Activated T-helper 1 cell treated with anti-CD3 and anti-CD28 coated beads, Interleukin-12 subunit alpha, Interleukin-12 subunit beta, Interleukin-2, Interleukin-4 antibody, amounts not matched to agents 30 ng/mL and 10 ng/mL and 1 ng/mL, durations not matched to agents 14 hours and 24 hours and 36 hours (primary cell): ENCODE measurements around the gene MRC2. TPM values are rescaled to one million over a fixed set of nuclear protein-coding genes. Genes with fewer than 3 reads are reported as not detected.

Experiments
- DNase-seq: peaks from one replicate; pipeline ENCODE4 v3.0.0; 2021; ENCODE audit warnings: low spot score
- H3K27ac Mint-ChIP-seq: one replicate; pipeline ENCODE4 v1.8.0; 2021; ENCODE audit warnings: mild to moderate bottlenecking, mixed read lengths
- H3K27me3 Mint-ChIP-seq: one replicate; pipeline ENCODE4 v1.8.0; 2022; ENCODE audit warnings: mild to moderate bottlenecking, moderate library complexity, mixed read lengths; ENCODE audit not compliant: insufficient read depth
- H3K36me3 Mint-ChIP-seq: one replicate; pipeline ENCODE4 v1.8.0; 2021; ENCODE audit warnings: low read depth, mixed read lengths
- H3K4me1 Mint-ChIP-seq: one replicate; pipeline ENCODE4 v1.8.0; 2021; ENCODE audit warnings: low read depth, mixed read lengths
- H3K4me3 Mint-ChIP-seq: one replicate; pipeline ENCODE4 v1.8.0; 2021; ENCODE audit warnings: mild to moderate bottlenecking, moderate library complexity, mixed read lengths
- H3K9me3 Mint-ChIP-seq: one replicate; pipeline ENCODE4 v1.8.0; 2021; ENCODE audit warnings: mixed read lengths
- intact Hi-C: fragments of 100-400 bp; cut with micrococcal nuclease; formaldehyde crosslinking; loops from one replicate; pipeline ENCODE4 v1.15.1; 2024
- total RNA-seq: library from RNA; stranded (reverse); gene quantifications from 2 replicates; pipeline ENCODE4 v1.2.3, GENCODE V29; 2022

The MRC2 gene
- total RNA-seq, 1 donor from 2014 or later = 1.6 TPM

DNA sequence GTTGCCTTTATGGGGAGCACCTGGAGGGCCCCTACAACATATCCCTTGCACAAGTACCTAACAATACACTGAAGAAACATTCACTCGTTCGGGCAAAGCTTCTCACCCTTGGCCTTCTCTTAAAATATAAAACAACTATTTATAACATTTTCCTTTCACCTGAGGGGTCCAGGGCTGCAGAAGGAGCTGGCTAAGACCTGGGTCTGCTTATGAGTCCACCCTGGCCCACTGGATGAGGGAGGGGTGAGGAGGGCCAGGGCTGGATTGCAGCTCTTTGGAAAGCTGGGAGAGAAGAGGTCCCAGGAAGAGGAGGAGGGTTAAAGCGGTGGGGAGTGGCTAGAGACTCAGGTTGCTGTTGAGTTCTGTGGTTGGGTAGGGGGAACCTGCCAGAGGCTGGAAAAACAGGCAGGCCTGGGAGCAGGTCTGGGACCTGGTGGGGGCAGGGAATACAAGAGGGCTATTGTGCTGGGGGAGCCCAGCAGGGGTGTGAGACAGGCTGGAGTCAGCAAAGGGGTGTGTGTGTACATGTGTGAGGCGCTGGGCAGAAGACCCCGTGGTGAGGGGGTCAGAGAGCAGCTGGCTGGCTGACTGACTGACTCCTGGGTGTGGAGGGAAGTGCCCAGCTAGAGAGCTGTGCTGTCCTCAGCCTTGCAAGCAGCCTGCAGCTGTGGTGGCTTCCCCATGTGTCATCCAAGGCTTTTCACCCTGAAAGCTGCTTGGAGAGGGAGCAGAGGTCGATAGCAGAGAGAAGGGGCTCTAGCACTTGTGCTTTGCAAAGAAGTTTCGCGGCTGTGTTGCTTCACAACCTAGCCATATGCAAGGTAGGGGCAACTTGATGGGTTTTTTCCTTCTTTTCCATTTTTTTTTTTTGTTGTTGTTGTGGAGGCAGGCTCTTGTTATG is 10.2 kb upstream of the MRC2 start:
- no peaks in the 10 kb centered on the region for H3K9me3 Mint-ChIP-seq
- H3K27me3 Mint-ChIP-seq = no peaks in the 10 kb centered on the region
- H3K4me1 Mint-ChIP-seq = no peaks in the 10 kb centered on the region
- peaks cover 15% of the 10 kb centered on the region for H3K36me3 Mint-ChIP-seq
- DNase-seq = no peak
- intact Hi-C loops = no loop called here
- no peak overlapping the region for H3K4me3 Mint-ChIP-seq
- H3K27ac Mint-ChIP-seq = no peak overlapping the region

DNA sequence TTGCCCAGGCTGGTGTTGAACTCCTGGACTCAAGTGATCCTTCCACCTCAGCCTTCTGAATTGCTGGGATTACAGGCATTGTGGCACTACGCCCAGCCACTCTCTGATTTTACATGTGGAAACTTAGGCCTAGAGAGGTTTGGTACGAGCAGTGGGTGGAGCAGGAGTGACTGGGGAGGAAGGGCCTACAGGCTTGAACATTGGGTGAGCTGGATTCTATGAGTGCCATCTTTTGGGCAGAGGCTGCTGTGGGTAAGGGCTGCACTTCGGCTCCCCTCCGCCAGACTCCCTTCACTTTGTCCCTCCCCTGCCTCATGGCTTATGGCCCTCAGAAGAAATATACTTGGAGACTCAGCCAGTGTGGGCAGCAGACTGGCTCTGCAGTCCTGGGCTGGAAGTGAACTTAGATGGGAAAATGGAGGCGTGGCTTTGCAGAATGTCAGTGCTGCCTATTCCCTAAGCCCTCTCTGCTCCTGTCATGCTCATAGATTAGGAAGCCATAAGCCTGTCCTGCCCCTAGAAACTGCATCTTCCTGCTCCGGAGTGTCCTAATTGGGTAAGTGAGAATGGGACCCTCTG is 9.5 kb upstream of the MRC2 start:
- H3K4me1 Mint-ChIP-seq = no peaks in the 10 kb centered on the region
- intact Hi-C loops = no loop called here
- H3K4me3 Mint-ChIP-seq = no peak overlapping the region
- H3K27me3 Mint-ChIP-seq = no peaks in the 10 kb centered on the region
- peaks cover 16% of the 10 kb centered on the region for H3K36me3 Mint-ChIP-seq
- no peak for DNase-seq
- no peaks in the 10 kb centered on the region for H3K9me3 Mint-ChIP-seq
- no peak overlapping the region for H3K27ac Mint-ChIP-seq

DNA sequence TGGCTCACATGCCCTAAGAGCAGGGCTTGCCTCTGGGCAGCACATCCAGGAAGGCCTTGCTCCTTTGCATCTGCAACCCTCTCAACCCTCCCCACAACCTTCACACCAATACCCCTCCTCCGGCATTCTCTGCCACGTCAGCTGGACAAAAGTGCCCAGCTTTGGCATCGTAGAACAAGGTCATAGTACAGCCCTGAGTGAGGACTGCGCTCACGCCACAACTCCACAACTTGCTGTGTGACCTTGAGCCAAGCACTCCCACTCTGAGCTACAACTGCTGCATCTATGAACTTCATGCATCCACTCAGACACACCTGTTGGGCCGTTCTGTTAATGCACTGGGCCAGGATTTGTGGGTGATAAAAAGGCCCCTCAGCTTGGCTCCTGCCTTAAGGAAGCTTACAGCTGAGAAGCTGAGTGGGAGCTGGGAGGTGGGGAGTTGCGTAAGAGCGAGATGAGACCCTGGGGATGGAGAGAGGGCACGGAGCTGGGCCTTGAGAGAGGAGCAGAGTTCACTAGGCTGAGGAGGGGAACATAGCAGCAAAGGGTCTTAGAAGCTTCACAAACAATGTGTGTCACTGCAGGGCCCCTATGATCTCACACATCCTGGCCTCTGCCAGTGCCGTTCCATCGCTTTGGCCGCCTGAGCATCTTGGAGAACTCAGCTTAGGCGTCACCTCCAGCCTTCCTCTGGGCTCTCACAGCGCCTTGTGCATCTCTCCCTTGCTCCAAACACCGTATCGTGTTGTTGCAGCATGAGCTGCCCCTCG is 8.6 kb upstream of the MRC2 start:
- intact Hi-C loops = no loop called here
- H3K4me3 Mint-ChIP-seq = no peak overlapping the region
- H3K9me3 Mint-ChIP-seq = no peaks in the 10 kb centered on the region
- H3K4me1 Mint-ChIP-seq = no peaks in the 10 kb centered on the region
- no peaks in the 10 kb centered on the region for H3K27me3 Mint-ChIP-seq
- peaks cover 13% of the 10 kb centered on the region for H3K36me3 Mint-ChIP-seq
- H3K27ac Mint-ChIP-seq = no peak overlapping the region
- no peak for DNase-seq

- peaks cover 9% of the 10 kb centered on the region for H3K36me3 Mint-ChIP-seq
- no peak for DNase-seq
- intact Hi-C loops = no loop called here
- no peaks in the 10 kb centered on the region for H3K4me1 Mint-ChIP-seq
- no peak overlapping the region for H3K27ac Mint-ChIP-seq
- no peaks in the 10 kb centered on the region for H3K9me3 Mint-ChIP-seq
- no peak overlapping the region for H3K4me3 Mint-ChIP-seq
- H3K27me3 Mint-ChIP-seq = peaks cover 2% of the 10 kb centered on the region
These were observed 7.9 kb upstream of the MRC2 start for GRCh38 chr17:62619417-62620155.

DNA sequence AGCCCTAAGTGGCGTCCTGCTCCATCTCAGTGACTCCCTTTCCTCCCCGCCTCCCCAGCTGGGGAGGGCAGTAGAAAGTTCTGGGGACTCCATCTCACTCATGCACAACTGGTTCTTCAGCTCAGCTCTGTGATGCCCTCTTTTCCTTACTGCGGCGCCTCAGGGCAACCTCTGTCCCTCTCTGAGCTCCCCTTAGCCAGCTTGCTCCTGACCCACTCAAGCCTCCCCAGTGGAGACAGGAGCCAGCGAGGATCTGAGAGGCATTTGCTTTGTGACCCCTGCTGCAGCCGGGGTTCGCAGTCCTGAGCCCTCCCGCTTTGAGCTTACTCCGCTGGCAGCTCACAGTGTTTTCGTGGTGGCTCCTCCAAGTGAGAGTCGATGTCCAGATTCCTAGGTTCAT is 6.2 kb upstream of the MRC2 start:
- Mint-ChIP-seq H3K4me3 (no peak overlapping the region), H3K9me3 (no peaks in the 10 kb centered on the region), H3K27ac (no peak overlapping the region), H3K4me1 (no peaks in the 10 kb centered on the region), H3K36me3 (peaks cover 2% of the 10 kb centered on the region), H3K27me3 (peaks cover 9% of the 10 kb centered on the region)
- no peak for DNase-seq
- intact Hi-C loops = no loop called here

GRCh38 chr17:62625184-62625869 is 2.1 kb upstream of the MRC2 start:
- Mint-ChIP-seq H3K36me3 (peaks cover 2% of the 10 kb centered on the region), H3K4me3 (no peak overlapping the region)

DNA sequence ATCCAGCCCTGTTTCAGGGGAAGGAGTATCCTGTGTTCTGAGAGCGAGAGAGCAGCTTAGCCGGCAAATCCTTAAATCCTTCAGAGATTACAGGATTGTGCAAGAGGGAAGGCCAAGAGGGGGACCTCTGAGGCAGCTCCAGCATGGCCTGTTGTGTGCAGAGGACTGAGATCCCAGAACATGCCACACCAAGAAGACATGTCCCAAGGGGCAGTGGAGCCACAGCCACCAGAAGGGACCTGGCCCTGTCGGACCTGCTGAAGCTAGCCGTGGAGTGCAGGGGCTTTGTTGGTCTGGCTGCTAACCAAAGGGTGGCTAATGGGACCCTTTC is 1.6 kb upstream of the MRC2 start:
- DNase-seq = no peak
- no peak overlapping the region for H3K4me3 Mint-ChIP-seq
- peaks cover 2% of the 10 kb centered on the region for H3K36me3 Mint-ChIP-seq
- peaks cover 10% of the 10 kb centered on the region for H3K4me1 Mint-ChIP-seq
- H3K27ac Mint-ChIP-seq = no peak overlapping the region
- intact Hi-C loops = no loop called here
- no peaks in the 10 kb centered on the region for H3K9me3 Mint-ChIP-seq
- peaks cover 37% of the 10 kb centered on the region for H3K27me3 Mint-ChIP-seq

More at GRCh38 chr17:62625184-62625869, 2.1 kb upstream of the MRC2 start:
- H3K27me3 Mint-ChIP-seq = peaks cover 35% of the 10 kb centered on the region
- no peak for DNase-seq
- no peaks in the 10 kb centered on the region for H3K9me3 Mint-ChIP-seq
- intact Hi-C loops = no loop called here
- H3K4me1 Mint-ChIP-seq = peaks cover 10% of the 10 kb centered on the region
- no peak overlapping the region for H3K27ac Mint-ChIP-seq

DNA sequence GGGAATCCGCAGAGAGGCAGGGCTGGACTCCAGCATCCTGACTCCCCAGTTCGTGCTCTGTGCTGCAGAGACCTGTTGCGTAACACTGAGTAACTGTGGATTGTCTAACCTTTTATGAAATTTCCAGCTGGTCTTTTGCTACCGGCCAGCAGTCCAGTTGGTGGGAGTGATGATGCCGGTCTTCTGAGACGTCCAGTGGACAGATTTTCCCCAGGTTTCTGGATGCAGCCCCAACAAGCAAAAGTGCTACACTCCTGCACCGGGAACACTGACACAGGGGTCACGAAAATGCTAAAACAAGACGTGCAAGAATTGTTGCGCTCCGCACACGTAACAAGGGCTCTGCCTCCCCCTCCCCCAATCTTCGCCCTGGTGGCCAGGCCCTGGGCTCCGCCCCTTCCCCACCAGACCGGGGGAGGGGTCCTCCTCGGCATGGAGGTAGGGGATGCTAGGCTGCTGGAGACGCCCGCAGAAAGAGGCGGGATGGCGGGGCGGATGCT is 701 bp upstream of the MRC2 start:
- peaks cover 37% of the 10 kb centered on the region for H3K27me3 Mint-ChIP-seq
- H3K27ac Mint-ChIP-seq = no peak overlapping the region
- peak overlapping the region; percentile 33 for H3K4me3 Mint-ChIP-seq
- no peak for DNase-seq
- no peaks in the 10 kb centered on the region for H3K9me3 Mint-ChIP-seq
- peaks cover 2% of the 10 kb centered on the region for H3K36me3 Mint-ChIP-seq
- H3K4me1 Mint-ChIP-seq = peaks cover 10% of the 10 kb centered on the region
- intact Hi-C loops = no loop called here

DNA sequence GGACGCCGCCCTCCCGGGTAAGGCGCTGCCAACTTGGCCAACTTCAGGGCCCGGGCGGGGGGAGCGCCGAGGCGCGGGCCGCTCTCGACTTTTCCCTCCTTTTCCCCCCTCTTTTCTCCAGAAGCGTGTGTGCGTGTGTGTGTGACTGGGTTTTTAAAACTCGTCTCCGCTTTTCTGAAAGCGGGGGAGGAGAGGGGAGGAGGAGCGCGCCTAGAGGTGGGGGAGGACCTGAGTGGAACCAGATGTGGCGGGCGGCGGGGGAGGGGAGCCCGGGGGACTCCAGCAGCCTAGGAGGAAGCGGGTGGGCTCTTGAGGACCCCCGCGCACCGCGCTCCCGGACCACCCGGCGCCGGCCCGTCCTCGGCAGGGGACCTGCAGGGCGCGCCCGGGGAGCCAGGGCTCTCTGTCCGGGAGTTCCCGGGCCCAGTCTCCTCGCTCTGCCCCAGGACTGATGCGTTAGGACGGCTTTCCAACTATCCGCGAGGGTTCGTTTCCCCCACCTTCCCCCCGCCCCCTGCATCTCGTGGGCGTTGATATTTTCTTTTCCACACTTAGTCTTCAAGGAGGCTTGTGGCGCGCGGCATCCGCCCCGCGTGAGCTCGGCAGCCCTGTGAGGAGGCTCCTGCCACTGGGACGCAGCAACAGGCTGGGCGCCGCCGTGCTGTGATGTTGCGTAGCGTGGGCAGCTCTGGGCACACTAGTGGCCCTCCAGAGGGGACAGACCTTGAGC is 599 bp downstream of the MRC2 start:
- Mint-ChIP-seq H3K27me3 (peaks cover 43% of the 10 kb centered on the region), H3K27ac (no peak overlapping the region), H3K36me3 (no peaks in the 10 kb centered on the region), H3K9me3 (no peaks in the 10 kb centered on the region), H3K4me1 (peaks cover 10% of the 10 kb centered on the region), H3K4me3 (peak overlapping the region; percentile 77)
- intact Hi-C loops = loop anchor here (1.0 kb wide), 1 partner anchor 25 kb away; no protein-coding TSS in a partner anchor
- DNase-seq = no peak

- Mint-ChIP-seq H3K36me3 (no peaks in the 10 kb centered on the region), H3K27ac (no peak overlapping the region), H3K27me3 (peaks cover 47% of the 10 kb centered on the region), H3K4me1 (peaks cover 10% of the 10 kb centered on the region), H3K9me3 (no peaks in the 10 kb centered on the region), H3K4me3 (peak overlapping the region; percentile 77)
- intact Hi-C loops = loop anchor here (1.0 kb wide), 1 partner anchor 24 kb away; no protein-coding TSS in a partner anchor
- no peak for DNase-seq
These were observed 1.5 kb downstream of the MRC2 start for GRCh38 chr17:62628831-62629555.
